Measurements from ENCODE around the gene MMD2.

Gene MMD2

GRCh38 chr7:4928445-4928844, 30.5 kb downstream of the MMD2 start:
- Histone ChIP-seq H3K27ac (no peak overlapping the region), H3K9ac (no peak overlapping the region), H3K4me3 (IDR thresholded peaks at IDR 0.05; ENCODE audit: insufficient read depth, low read depth, low read length) (no peak overlapping the region), H3K79me2 (ENCODE audit: insufficient read depth, low read depth) (no peaks in the 10 kb centered on the region), H3K4me1 (ENCODE audit: low read depth, poor library complexity, severe bottlenecking) (no peaks in the 10 kb centered on the region), H3K4me2 (no peak overlapping the region), H2AFZ (ENCODE audit: low read depth) (no peak overlapping the region), H4K20me1 (ENCODE audit: insufficient read depth) (no peaks in the 10 kb centered on the region), H3K27me3 (ENCODE audit: insufficient read depth, low read depth) (no peaks in the 10 kb centered on the region), H3K36me3 (ENCODE audit: insufficient read depth) (no peaks in the 10 kb centered on the region)
- TF ChIP-seq CTCF (conservative IDR thresholded peaks at IDR 0.05; ENCODE audit: low read depth, low read length): no peak

- Histone ChIP-seq H3K4me3 (IDR thresholded peaks at IDR 0.05; ENCODE audit: insufficient read depth, low read depth, low read length) (no peak overlapping the region), H2AFZ (ENCODE audit: low read depth) (no peak overlapping the region), H3K4me2 (no peak overlapping the region), H3K27ac (no peak overlapping the region), H3K9ac (no peak overlapping the region), H3K36me3 (ENCODE audit: insufficient read depth) (no peaks in the 10 kb centered on the region), H3K27me3 (ENCODE audit: insufficient read depth, low read depth) (no peaks in the 10 kb centered on the region), H3K4me1 (ENCODE audit: low read depth, poor library complexity, severe bottlenecking) (no peaks in the 10 kb centered on the region), H3K79me2 (ENCODE audit: insufficient read depth, low read depth) (no peaks in the 10 kb centered on the region), H4K20me1 (ENCODE audit: insufficient read depth) (no peaks in the 10 kb centered on the region)
- TF ChIP-seq CTCF (conservative IDR thresholded peaks at IDR 0.05; ENCODE audit: low read depth, low read length): no peak
Observed at GRCh38 chr7:4919969-4920766, 38.8 kb downstream of the MMD2 start.

- Histone ChIP-seq H4K20me1 (ENCODE audit: insufficient read depth) (no peaks in the 10 kb centered on the region), H3K9ac (no peak overlapping the region), H3K79me2 (ENCODE audit: insufficient read depth, low read depth) (no peaks in the 10 kb centered on the region), H3K4me1 (ENCODE audit: low read depth, poor library complexity, severe bottlenecking) (no peaks in the 10 kb centered on the region), H3K4me3 (IDR thresholded peaks at IDR 0.05; ENCODE audit: insufficient read depth, low read depth, low read length) (no peak overlapping the region), H3K36me3 (ENCODE audit: insufficient read depth) (no peaks in the 10 kb centered on the region), H3K27ac (no peak overlapping the region), H3K27me3 (ENCODE audit: insufficient read depth, low read depth) (no peaks in the 10 kb centered on the region), H3K4me2 (no peak overlapping the region), H2AFZ (ENCODE audit: low read depth) (no peak overlapping the region)
- TF ChIP-seq CTCF (conservative IDR thresholded peaks at IDR 0.05; ENCODE audit: low read depth, low read length): no peak
Observed at GRCh38 chr7:4916113-4916512, 42.9 kb downstream of the MMD2 start.

GRCh38 chr7:4911111-4911828, 47.7 kb downstream of the MMD2 start:
- no peak overlapping the region for H3K9ac ChIP-seq
- no peak for TF ChIP-seq CTCF (conservative IDR thresholded peaks at IDR 0.05; ENCODE audit: low read depth, low read length)
- no peaks in the 10 kb centered on the region for H3K79me2 ChIP-seq (ENCODE audit: insufficient read depth, low read depth)
- H3K4me2 ChIP-seq: no peak overlapping the region
- no peaks in the 10 kb centered on the region for H3K27me3 ChIP-seq (ENCODE audit: insufficient read depth, low read depth)
- H3K27ac ChIP-seq: no peak overlapping the region
- H3K4me1 ChIP-seq (ENCODE audit: low read depth, poor library complexity, severe bottlenecking): no peaks in the 10 kb centered on the region
- no peaks in the 10 kb centered on the region for H3K36me3 ChIP-seq (ENCODE audit: insufficient read depth)
- H4K20me1 ChIP-seq (ENCODE audit: insufficient read depth): no peaks in the 10 kb centered on the region
- no peak overlapping the region for H3K4me3 ChIP-seq (IDR thresholded peaks at IDR 0.05; ENCODE audit: insufficient read depth, low read depth, low read length)
- no peak overlapping the region for H2AFZ ChIP-seq (ENCODE audit: low read depth)

All from KMS-11 (cell line).